Kasumi-1 (cell line): Measurements from ENCODE around the gene CHD5.

Experiments used
- DNase-seq, 2 experiments: peaks; one replicate each; lab custom pipeline; 2025; lab: John Stamatoyannopoulos, UW

CHD5 gene

DNA sequence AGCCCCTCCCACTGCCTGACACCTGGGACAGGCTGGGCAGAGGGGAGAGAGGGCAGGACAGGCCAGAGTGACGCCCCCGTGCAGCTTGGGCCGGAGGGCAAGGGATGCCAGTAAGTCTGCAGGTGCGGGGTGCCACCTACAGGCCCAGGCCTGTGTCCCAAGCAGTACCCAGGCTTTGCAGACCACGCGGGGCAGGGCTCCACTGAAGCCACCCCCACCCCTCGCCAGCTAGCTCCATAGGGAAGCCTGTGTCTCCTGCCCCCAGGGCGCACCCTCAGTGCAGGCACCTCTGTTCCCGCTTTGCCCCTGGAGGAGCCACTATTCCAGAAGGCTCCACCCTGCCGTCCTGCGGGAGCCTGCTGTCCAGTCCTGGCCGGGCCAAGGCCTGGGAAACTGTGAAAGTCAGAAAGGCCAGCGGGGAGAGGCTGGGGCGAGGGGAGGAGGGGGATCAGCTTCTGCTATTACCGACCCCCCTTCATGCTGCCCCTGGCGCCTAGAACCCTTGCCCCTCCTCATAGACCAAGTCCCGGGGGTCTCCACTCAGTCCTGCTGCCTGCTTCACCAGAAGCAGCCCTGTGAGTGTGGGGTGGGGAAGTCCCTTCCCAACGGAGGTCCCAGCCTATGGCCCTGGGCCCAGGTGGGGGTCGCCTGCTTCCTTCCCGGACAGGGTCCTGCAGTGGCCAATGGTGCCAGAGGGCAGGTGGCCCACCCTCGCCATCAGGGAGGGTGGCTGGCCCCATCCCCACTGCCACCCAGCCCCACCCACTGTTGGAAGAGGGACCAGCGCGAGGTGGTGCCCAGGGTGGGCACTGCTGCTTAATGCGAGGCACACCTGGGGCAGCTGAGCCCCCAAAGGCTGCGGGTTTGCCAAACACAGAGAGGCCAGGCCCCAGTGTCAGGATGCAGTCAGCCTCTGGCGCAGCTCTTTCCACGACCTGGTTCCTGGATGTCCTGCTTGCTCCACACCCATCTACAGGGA, 80.0 kb downstream of the CHD5 start:
- no peak for DNase-seq

DNA sequence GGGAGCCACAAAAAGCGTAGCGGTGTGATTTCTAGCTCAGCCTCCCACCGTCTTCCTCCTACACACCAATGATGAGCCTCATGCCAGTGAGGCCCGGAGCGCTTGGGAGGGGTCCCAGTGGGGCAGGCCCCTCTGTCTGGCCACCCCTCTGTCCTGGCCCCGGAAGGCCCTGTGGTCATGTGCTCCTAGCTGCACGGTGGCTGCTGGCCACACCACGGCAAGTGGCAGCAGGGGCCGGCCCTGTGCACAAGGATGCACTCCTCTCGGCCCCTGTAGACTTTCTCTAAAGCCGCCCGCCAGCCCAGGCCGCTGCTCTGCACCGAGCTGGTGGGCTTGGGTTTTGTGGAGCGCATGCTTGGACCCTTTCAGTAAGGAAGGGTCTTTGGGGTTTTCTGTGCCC, 80.8 kb downstream of the CHD5 start:
- no peak for DNase-seq

DNA sequence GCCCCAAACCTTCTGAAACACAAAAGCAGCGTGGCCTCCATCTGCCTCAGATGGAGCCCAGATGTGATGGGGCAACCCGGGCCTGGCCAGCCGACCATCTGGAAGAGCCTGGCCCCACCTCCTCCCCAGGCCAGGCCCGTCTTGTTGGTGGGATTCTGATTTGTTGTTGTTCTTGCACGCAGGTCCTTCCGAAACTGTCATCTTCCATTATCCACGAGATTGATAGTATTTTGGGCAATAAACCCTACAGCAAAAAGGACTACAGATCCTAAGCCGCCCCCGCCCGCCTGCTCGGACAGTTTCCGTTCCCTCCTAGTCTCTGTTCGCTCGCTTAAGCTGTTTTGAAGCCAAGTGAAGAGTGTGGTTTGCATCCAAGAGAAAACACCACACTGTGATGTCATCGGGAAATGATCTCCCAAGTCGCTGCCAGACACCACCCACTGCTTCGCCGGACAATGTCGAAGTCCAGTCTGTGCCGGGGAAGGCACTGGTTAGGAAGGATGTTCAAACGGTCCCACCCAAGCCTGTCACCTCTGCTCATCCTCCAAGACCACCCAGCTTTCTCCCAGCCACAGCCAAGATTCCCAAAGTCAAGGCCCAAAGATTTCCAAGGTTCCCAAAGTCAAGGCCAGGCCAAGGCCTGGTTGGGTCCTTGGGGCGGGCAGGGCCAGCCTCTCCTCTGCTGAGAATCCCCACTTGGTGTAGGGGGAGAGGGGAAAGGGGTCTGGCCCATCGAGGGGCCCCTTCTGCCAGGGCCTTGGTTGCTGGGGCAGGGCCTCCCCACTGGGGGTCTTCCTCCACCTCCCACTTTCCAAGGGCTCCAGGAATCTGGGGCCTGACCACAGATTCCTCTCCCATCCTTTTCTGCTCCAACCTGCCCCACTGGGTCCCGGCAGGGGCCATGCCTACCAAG, 81.6 kb downstream of the CHD5 start:
- DNase-seq: no peak

DNA sequence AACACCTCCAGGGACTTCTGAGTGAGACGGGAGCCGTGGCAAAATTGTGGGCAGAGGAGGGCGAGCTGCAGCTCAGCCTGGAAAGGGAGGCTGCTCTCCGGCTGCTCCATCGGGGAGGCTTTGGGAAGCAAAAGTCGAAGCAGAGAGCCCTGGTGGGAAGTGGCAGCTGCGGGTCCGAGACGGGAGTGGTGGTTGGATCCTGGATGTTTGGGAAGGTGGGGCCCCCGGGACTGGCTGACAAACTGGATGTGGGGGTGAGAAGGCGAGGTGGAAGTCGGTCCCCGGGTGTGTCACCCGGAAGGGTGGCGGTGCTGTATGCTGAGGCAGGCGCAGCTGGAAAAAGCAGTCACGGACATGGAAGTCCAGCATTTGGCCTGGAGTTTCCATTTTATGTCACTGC, 82.3 kb downstream of the CHD5 start:
- DNase-seq: no peak

DNA sequence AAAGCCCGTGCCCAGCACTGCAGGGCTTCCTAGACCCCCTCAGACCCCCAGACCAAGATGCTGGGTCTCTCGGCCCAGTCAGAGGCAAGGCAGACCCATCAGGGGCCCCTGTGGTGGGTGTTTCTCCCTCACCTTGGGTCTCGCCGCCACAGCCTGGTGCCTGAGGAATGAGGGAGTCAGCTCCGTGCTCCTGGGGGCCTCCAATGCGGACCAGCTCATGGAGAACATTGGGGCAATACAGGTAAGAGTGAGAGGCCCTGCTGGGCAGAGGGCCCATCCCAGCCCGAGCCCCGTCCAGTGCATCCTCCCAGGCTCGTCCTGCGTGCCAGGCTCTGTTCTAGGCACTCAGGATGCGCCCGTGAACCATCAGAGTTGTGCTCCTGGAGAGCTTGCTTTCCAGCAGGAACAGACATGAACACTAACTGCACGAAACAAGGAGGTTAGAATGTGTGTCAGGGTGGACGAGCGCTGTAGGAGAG, 83.0 kb downstream of the CHD5 start:
- DNase-seq: no peak

DNA sequence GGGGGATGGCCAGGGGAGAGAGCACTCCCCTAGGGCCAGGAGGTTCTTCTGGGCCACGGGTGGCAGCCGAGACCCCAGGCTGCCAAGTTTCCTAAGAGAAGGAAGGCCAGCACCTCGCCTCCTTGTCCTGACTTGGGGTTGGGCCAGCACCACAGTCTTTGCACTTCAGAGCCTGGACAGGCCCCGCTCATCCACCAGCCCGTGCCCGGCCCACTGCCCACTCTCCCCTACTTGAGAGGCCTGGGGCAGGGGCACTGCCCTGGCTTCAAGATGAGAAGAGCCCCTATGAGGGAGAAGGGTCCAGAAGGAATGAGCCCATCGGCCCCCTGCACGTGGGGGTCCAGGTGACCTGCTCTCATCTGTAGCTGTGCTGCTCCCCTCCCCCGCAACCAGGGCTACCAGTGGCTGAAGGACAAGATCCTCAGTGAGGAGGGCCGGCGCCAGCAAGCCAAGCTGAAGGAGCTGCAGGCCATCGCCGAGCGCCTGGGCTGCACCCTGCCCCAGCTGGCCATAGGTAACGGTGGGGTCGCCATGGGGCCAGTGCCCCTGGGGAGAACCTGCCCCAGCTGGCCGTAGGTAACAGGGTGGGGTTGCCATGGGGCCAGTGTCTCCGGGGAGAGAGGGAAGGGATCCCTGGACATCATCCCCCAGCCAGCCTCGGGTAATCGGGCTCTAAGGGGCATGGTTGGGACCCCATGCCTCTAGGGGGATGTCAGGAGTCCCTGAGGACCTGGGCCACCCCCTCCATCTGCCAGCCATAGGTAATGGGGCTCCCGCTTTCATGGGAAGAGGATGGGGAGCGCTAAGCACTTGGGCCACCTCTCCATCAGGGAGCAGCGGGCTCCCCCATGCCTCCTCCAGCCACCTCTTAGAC, 83.6 kb downstream of the CHD5 start:
- no peak for DNase-seq

DNA sequence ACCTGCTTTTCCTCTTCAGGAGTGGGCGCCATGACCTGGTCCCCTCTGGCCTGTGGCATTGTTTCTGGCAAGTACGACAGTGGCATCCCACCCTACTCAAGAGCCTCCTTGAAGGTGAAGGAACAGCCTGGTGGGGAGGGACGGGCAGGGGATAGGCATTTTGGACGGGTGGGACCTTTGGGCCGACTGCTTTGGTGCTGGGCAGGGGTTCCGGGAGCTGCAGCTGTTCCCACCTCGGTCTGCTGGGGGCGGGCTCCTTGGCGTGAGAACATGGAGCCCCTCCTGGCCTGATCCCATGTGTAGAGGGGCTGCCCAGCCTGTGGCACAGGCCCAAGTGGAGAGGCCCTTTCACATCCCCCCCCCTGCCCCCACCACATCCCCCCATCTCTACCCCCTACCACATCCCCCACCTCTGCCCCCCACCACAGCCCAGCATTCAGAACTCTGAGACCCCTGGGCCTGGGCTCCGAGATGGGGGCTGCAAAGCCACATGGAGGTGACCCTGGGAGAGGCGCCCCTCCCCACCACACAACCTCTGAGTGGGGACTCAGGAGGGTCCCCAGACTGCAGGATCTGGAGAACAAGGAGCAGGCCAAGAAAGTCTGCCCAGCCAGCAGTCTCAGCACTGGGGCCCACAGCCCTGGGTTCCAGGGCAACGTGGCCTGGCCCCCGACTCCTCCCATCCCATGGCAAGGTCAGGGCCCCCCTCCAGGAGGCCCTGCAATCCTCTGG, 84.4 kb downstream of the CHD5 start:
- DNase-seq: no peak

DNA sequence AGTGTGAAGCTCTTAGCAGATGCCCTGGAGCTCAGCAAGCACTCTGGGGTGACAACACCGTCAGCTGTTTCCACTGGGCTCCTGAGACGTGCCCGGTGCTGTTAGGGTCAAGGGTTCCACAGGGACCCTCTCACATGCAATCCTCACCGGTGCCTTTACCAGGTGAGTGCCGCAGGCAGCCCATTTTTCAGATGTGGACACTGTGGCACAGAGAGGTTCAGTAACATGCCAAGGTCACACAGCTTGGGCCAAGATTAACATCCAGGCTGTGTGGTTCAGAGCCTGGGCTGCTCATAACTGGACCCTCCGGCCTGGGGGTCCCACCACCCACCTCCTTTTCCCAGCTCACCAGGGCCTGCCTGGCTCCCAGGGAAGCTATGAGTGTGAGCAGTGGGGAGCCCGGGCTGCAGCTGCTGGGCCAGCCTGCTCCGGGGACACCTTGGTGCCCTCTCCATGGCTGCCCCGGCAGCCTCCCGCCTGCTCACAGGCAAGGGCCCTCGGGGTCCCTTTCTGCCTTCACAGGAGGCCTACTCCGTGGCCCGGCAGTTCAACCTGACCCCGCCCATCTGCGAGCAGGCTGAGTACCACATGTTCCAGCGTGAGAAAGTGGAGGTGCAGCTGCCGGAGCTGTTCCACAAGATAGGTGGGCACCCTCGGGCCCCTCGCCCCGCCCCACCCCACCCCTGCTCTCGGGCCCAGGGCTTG, 85.2 kb downstream of the CHD5 start:
- no peak for DNase-seq

DNA sequence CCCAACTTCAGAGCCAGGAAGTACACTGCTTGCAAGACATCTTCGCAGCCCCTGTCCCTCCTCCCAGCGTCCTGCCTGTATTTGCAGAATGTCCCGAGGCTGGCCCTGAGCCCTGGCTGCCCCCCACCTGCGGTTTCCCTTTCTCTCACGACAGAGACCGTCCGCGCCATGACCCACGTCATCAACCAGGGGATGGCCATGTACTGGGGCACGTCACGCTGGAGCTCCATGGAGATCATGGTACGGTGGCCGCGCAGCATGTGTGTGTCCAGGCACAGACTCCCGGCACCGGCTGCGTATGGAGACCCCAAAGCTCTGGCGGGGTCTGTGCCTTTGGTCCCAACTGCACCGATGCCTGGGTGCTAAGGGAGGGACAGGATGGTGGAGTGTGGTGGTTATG, 85.9 kb downstream of the CHD5 start:
- DNase-seq: no peak

DNA sequence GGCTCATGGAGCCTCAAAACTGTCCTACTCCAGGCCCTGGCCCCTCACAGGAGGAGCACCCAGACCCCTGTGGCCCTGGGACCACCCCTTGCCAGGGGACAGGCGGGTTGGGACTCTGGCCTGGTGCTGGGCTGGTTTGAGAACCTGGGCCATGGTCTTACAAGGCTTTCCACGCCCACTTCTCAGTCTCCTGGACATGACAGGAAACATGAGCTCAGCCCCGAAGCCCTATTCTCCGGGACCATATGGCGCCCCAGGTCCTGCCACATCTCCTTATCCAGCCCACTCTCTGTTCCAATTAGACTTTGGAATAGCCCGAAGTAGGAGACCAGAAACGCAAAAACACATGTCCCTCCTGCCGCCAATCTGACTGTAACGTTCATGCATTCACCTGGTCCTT, 86.5 kb downstream of the CHD5 start:
- DNase-seq: no peak

DNA sequence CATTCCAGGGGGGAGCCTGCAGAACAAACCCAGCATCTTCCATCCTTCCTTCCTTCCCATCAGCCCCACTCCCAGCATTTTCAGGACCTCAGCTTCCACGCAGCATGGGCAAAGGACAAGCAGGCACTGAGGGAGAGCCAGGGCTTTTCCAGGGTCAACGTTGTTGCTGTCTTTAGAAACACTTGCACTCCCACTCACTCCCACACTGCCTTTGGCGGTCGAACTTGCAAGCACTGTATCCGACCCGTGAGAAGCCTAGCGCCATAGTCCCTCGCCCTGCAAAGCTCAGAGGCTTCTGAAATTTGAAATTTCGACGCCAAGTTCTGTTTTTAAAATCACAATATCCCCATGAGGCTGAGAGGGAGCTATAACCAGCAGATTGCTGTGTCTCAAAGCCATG, 87.0 kb downstream of the CHD5 start:
- DNase-seq: no peak

DNA sequence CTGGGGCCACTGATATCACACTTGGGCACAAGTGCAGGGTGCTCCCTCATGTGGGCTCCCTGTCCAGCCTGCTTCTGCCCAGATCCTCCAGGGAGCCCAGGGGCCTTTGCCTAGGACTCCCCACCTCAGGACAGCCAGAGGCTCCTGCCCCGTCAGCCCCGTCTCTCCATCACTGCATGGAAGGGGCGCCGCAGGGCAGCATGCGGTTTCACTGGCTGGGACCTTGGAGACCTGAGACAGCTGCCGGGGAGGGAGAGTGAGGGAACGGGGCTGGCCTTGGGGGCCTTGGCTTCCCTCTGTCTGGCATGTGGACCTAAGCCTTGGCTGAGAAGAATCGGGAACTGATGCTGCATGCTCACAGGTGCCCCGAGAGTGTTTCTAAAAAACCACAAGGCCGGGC, 87.9 kb downstream of the CHD5 start:
- no peak for DNase-seq

DNA sequence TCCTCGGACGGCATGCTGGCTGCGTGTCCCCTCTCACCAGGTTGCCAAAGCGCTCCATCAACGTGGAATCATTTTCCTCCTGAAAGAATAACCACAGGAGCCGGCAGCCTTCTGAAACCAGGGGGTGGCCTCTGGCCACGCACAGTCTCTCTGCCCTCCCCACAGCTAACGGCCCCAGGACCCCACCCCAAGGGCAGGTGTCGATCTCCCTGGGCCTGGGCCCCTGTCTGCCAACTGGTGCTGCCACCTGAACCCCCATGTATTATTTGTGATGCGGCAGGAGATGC, 88.4 kb downstream of the CHD5 start:
- DNase-seq: no peak

DNA sequence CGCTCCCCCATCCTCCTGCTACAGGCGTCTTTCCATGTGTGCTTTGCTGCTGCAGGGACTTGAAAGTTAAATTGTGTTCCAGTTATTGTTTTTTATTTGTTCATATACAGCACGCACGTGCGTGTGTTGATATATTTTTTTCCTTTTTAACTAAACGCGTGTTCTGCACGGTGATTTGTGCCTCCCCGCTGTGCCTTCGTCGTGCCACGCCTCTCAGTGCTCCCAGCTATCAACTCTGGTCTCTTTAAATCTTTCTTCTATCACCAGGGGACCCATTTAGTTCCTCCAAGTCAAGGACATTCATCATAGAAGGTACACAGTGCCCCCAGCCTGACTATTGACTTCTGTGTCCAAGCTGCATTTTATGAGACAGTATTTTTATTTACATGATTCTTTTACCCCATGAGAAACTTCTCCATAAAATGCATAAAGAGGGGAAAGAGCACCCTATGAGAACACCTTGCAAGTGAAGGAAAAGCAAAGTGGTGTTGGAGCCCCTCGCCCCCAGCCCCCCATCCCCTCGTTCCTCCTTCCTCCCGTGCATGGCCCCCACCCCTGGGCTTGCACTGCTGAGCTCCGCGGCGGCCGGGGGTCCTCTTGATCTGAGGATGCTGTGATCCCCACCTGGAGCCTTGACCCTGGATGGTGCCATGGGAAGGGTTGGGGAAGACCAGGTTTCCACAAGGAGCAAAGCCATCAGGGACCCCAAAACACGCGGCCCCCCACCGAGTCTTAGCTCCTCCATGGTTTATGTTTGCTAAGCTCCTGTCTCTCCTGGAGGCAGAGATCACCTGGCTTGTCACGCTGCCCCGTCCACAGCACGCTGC, 88.9 kb downstream of the CHD5 start:
- no peak for DNase-seq

DNA sequence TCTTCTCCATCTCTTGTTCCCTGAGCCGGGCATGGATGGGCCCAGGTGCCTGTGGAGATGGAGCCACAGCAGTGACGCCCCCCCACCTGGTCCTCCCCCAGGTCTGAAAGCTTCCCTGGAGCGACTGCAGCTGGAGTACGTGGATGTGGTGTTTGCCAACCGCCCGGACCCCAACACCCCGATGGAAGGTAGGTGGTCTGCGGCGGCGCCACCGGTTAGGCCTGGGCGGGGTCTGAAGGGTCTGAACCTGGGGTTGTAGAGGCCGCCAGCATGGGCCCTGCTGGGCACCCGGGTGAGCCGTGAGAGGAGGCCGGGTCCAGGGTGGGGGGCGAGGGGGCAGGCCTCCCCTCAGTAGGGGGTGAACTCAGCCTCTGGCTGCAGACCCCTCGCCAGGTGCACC, 89.8 kb downstream of the CHD5 start:
- DNase-seq: no peak

DNA sequence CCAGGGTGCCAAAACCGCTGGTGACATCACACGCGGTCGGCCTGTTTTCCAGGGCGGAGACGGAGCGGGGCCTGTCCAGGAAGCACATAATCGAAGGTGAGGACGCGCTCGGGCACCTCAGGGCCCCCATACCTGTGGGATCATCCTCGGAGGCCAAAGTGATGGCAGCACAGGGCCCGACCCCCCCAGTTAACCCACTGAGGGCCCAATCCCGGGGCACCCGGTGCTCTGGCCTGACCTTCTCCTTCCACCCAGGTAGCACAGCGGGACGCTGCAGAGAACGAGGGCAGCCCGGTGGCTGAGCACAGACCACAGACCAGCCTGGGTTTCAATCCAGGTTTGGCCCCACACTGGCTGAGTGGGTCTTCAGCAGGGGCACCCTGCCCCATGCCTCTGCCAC, 91.2 kb downstream of the CHD5 start:
- no peak for DNase-seq

DNA sequence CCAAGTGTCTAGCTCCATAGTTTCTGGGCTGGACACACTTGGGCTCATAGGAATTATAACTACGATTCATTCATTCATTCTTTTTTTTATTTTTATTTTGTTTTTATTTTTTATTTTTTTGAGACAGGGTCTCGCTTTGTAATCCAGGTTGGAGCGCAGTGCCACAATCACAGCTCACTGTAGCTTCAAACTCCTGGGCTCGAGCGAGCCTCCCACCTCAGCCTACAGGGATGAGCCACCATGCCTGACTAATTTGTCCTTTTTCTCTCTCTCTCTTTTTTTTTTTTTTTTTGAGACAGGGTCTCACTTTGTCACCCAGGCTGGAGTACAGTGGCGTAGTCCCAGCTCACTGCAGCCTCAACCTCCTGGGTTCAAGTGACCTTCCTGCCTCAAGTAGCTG, 92.2 kb downstream of the CHD5 start:
- no peak for DNase-seq

DNA sequence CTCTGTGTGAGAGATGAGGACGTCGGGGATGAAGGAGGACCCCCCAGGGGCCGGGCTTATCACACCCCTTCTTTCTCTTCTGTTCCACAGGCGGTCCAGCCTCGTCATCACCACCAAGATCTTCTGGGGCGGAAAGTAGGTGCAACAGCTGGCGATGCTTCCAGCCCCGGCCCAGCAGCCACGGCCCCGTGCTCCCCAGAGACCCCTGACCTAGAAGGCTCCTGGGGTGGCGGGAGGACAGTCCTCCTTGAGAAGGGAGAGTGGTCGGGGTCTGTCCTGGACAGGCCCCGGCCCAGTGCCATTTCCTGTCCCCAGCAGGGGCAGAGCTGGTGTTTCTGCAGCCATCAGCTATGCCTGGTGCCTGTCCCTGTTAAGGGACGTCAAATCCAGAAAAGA, 92.7 kb downstream of the CHD5 start:
- no peak for DNase-seq

DNA sequence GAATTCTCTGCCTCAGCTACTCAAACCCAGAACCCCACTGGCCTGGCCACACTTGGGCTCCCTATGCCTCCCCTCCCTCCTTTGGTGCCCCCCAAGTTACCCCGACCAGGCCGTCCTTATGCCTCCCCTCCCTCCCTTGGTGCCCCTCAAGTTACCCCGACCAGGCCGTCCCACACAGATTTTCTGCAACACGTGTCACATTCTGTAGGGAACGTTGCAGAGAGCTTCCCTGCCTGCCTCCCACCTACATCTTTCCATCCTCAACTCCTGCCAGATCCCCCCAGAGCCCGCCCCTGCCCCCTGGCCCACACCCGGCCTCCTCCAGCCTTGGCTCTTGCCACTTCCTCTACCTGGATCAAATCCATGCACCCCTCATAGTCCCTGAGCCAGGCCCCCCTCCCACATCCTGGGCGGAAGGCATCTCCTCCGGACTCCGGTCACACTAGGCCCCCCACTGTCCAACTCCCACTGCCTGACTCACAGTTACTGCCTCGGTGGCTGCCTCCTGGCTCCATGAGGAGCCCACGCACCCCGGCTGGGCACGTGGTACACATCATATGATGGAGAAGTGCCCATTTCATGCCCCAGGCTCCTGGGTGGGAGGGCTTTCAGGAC, 93.3 kb downstream of the CHD5 start:
- no peak for DNase-seq
